Measurements from ENCODE around the gene APLN.

The APLN gene

DNA sequence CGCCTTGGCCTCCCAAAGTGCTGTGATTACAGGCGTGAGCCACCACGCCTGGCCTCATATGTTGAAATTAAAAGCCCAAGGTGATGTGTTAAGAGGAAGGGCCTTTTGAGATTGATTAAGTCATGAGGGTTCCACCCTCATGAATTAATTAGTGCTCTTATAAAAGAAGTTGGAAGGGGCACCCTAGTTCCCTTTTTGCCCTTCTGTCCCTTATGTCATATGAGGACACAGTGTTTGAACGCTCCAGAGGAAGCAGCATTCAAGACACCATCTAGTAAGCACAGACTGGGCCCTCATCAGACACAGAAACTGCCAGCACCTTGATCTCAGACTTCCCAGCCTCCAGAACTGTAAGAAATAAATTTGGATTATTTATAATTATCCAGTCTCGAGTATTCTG is 5.1 kb upstream of the APLN start:
- no peak for DNase-seq

- DNase-seq = no peak
Observed at GRCh38 chrX:129659141-129659540, 4.4 kb upstream of the APLN start.

DNA sequence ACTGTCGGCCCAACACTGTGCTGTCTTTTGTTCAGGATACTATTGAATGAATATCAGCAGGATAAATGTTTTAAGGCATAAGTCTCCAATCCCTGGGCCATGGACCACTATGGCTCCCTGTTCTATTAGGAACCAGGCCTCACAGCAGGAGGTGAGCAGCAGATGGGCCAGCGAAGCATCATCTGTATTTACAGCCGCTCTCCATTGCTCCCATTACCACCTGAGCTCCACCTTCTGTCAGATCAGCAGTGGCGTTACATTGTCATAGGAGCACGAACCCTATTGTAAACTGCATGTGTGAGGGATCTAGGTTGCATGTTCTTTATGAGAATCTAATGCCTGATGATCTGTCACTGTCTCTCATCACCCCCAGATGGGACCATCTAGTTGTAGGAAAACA is 3.7 kb upstream of the APLN start:
- no peak for DNase-seq

DNA sequence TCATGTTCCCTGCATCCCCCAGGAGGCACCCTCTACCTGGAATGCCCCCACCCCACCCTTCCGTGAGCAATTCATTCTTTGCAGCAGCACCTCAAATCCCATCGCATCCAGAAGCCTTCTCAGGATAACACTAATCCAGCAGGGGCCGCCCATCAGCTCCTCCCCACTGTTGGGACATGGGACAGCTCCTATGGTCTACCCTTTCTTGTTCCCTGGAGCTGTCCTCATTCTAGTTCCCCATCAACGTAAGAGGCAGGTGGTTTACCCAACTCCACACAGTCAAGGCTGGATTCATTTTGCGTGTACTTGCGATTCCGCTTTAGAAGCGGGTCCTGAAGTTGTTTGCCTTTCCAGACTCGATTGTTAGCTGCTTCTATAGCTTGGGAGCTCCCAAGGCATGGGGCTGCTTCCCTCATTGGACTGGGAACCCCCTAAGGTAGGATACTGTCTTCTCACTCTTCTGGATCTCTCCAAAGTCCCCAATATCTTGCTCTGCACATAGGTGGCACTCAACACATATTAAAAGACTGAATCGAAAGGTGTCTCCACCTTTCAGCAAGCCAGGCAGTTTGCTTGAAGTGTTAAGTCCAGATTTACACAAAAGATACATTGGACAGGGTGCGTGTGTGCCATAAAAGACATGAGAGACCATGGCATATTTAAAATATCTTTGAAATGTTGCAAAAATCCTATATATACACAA is 942 bp upstream of the APLN start:
- DNase-seq = no peak

GRCh38 chrX:129653971-129654651 is 645 bp downstream of the APLN start:
- peak; percentile 27 for DNase-seq

GRCh38 chrX:129653181-129653970 is 1.4 kb downstream of the APLN start:
- DNase-seq = no peak

DNA sequence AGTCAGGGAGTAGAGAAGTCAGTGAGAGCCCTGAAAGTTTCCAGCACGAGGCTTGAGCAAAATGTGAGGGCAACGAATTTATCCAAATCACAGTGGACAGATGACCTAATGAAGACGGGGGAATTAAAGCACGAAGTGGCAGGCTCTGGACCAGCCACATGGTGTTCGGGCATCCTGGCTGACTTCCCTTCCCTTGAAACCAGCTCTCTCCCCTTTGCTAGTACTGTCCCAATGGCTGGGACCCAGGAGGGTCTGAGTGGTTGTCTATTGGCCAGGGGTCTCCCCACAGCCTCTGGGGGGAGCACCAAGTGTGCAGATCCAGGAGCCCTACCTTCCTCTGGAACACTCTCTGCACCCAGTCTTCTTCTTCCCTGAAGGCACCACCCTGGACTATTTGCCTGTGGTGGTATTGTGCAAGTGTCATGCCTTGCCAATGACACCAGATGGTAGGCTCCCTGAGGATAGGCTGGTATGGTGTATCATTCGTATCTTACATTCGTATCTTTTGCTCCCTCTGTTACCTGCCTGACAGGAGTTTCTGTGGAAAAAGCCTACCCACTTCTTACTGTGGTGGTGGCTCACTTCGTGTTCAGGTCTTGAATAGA is 2.1 kb downstream of the APLN start:
- no peak for DNase-seq

DNA sequence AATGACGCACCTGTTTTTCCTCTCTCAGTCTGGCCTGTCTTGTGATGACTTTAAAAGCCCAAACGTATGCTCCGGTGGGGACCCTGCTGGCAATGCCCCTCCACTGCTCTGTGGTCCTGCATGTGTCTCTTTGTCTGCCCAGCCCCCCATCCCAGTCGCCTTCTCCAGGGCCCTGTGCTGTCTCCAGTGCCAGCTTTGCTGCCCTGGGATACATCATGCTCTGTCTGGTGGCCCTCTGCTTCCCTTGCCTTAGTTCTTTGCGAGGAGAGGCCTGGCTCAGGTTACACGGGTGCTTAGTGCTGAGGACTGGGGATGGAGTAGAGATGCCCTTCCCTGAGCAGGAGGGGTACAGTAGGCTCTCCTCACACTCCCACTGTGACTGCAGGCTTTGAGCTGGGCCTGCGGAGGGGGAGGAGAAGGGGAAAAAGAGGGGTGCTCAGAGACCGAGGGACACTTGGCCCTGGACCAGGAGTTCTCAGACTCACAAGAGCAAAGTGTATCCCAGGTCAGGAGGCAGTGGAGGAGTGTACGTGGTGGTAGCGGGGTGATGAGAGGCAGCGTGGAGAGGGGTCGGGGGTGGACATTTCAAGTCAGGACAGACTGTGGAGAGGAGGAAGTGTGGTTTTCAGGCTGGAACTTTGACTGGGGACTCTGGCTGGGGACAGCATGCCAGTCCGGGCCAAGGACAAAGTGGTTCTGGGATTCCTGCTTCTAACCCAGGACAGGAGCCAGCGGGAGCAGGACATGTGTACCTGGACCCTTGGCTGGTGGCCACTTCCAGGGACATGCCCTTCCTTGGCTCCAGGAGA is 2.8 kb downstream of the APLN start:
- no peak for DNase-seq

DNA sequence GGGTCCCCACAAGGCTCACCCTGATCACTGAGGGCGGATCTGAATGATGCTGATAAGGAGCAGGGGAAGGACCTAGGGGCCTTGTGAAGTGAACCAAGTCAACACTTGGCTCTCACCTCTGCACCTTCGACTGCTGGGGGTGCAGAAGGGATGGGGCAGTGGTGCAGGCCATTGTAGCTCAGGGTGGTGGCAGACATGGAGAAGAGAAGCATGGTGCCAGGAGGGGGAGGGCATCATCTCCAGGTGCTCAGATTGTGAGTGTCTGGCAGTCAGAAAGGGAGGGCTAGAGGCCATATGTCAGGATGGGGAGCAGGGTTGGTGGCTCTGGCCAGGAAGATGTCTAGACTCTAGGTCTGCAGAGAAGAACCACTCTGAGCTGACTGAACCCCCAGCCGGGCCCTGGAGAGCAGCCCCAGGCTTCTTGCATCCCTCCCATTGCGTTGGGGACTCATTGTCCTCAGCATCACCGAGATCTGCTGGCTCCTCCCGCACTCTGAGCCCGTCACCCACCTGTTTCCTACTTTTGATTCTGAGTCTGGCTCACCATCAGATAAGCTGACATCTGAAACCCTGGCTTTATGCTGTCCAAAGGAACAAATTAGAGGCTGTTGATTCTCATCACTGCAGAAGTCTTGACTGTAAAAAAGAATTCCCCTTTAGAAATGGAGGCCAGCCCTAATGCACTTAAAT is 3.8 kb downstream of the APLN start:
- DNase-seq = no peak

GRCh38 chrX:129650183-129650689 is 4.5 kb downstream of the APLN start:
- DNase-seq = no peak

GRCh38 chrX:129649268-129650182 is 5.2 kb downstream of the APLN start:
- no peak for DNase-seq

- DNase-seq = no peak
Observed at GRCh38 chrX:129648514-129649267, 6.1 kb downstream of the APLN start.

DNA sequence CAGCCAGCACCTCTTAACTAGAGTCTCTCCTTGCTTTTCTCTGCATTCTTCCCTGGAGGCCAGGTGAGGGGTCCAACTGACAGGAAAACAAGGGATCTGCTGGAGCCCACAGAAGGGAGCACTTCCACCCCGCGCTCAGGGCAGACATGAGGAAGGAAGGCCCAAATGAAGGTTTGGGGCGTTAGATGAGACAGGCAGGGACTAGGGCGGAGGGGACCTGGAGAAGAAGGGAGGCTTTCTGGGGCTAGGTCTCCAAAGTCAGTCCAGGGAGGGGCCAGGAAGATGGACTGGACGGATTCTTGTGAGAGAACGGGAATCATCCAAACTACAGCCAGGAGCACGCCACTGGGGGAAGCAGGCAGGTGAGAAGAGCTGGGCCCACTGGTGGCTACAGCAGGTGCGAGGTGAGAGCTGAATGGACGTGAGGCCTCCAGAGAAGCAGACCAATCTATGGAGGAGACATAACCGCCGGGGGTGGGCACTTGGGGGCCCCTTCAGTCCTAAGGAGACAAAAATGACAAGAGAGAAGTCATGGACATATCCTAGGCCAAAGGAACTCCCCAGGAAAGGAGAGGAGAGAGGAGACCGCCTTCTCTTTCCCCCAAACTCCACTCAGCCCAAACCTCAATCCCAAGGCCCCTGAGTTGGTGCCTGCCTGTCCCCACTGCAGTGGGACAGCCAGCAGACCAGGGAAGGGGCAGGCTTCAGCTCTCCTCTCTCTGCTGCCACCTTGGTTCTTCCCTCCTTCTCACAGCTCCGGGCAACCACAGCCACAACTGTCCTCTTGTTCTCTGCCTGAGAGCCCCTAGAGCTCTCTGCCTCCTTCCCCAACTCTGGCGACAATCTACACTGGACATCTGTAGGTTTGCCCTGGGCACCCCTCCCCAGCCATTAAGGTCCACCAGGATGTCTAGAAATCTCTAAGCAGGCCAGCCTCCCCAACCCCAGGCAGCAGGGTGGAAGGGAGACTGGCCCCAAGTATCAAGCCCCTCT is 7.0 kb downstream of the APLN start:
- no peak for DNase-seq

- no peak for DNase-seq
Observed at GRCh38 chrX:129646566-129647417, 8.0 kb downstream of the APLN start.

DNA sequence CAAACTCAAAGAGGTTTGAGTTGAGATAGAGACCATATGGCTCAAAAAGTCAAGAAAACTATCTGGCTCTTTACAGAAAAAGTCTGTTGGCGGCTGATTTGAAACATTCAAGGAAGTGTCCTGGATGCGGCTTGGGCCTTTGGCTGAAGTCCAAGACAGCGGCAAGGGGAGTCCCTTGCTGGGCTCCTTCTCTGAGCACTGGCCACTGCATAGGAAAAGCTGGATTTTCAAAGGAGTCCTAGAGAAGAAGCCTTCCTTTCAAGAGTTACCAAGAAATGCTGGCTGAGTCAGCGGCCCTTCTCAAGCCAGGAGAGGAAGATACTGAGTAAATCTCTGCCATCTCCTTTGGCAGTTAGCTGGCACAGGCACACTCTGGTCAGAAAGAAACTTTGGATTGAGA is 12.1 kb downstream of the APLN start:
- no peak for DNase-seq

DNA sequence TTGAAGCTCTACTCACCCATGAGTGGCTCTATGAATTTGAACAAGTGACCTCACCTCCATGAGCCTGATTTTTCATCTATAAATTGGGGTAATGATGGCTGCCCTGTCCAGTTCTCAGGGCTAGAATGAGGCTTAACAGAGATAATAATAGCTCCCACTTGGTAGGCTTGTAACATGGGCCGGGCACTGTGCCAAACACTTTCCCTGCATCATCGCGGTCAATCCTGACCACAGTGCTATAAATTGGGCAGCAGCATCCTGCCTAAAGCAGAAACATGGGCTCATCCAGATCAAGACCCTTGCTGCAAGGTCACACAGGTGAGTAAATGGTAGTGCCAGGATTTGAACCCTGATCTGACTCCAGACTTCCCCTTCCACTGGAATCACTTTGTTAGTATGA is 12.8 kb downstream of the APLN start:
- no peak for DNase-seq

GRCh38 chrX:129641469-129641868 is 13.3 kb downstream of the APLN start:
- no peak for DNase-seq

GRCh38 chrX:129640737-129641136 is 14.0 kb downstream of the APLN start:
- DNase-seq = no peak

Measured in activated naive CD4-positive, alpha-beta T cell treated with anti-CD3 and anti-CD28 coated beads, Interleukin-2, amount 50 U/mL, for 16 hours (primary cell).